ENCODE data around the gene VPS11.

GRCh38 chr11:119089319-119089718, 21.7 kb downstream of the VPS11 start:
- TF ChIP-seq CTCF (IDR thresholded peaks at IDR 0.05 in 8 of 11, conservative IDR thresholded peaks at IDR 0.05 in 3 of 11): no peak
- TF ChIP-seq POLR2AphosphoS5 (IDR thresholded peaks at IDR 0.05): no peak
- TF ChIP-seq POLR2A (IDR thresholded peaks at IDR 0.05): no peak

All from spleen (tissue), 7 donors.